ENCODE results near the gene DPY19L2.
"Not testable (repeated sequence)": the region's sequence is repeated elsewhere in the genome, so short reads cannot be mapped to it uniquely, and the experiment has no call there.

DNA sequence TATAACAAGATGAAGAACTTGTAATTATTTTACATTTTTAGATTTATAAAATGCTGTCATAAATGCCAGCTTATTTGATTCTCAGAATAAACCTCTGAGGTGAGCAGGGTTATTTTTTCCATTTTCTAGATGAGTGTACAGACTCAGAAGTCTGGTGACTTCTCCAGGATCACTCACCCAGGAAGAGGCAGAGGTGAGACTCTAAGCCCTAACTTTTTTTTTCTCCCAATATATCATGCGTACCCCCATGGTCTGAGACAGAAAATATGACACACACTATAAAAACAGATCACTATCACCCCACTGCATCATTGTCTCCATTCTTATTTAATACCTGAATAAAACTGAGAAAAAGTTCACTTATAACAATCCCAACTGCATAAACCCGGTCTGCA lies 45.4 kb upstream of the DPY19L2 start:
- not testable (repeated sequence) for TF ChIP-seq SP1 (IDR thresholded peaks at IDR 0.05); HDGF (IDR thresholded peaks at IDR 0.05; ENCODE audit: borderline replicate concordance)

Data from HEK293T (cell line).